CD14-positive monocyte (primary cell): ENCODE measurements around the gene LMO7. TPM values are rescaled to one million over a fixed set of nuclear protein-coding genes. Genes with fewer than 3 reads are reported as not detected.

Source experiments
- DNase-seq, 3 donors: peaks; one replicate each; pipeline ENCODE4 v3.0.0-alpha.2; 2011 to 2022
- H2AFZ ChIP-seq: 2 replicates; pipeline ENCODE4 v1.6.0; 2012; ENCODE audit warnings: mild to moderate bottlenecking, low read depth, low read length, inconsistent platforms; ENCODE audit not compliant: insufficient read depth, poor library complexity, severe bottlenecking
- H3K27ac ChIP-seq, 2 donors: 1 replicate in 1 of 2; 2 replicates in 1 of 2; pipeline ENCODE4 v1.5.1; 2012 to 2013; ENCODE audit warnings: low read length in 2 of 2, control low read depth in 1 of 2, inconsistent platforms in 1 of 2, low read depth in 1 of 2, mild to moderate bottlenecking in 1 of 2
- H3K27me3 ChIP-seq, 2 donors: one replicate each; pipeline versions ENCODE4 v1.6.0 to v1.6.1; 2011 to 2013; ENCODE audit warnings: low read length in 2 of 2; ENCODE audit not compliant: control insufficient read depth in 2 of 2, insufficient read depth in 2 of 2
- H3K36me3 ChIP-seq, 2 donors: replicated peaks in 1 of 2; 1 replicate in 1 of 2; 2 replicates in 1 of 2; pipeline versions ENCODE4 v1.5.1 to v1.6.1; 2012 to 2013; ENCODE audit warnings: low read length in 2 of 2, control low read depth in 1 of 2, inconsistent platforms in 1 of 2, mild to moderate bottlenecking in 1 of 2; ENCODE audit not compliant: insufficient read depth in 2 of 2, control insufficient read depth in 1 of 2
- H3K4me1 ChIP-seq, 2 donors: 1 replicate in 1 of 2; 2 replicates in 1 of 2; pipeline versions ENCODE4 v1.5.1 to v1.6.1; 2012 to 2013; ENCODE audit warnings: low read length in 2 of 2, control low read depth in 1 of 2, inconsistent platforms in 1 of 2, mild to moderate bottlenecking in 1 of 2, moderate library complexity in 1 of 2; ENCODE audit not compliant: insufficient read depth in 2 of 2, control insufficient read depth in 1 of 2
- H3K4me2 ChIP-seq: replicated peaks from 2 replicates; pipeline ENCODE3; 2012; ENCODE audit warnings: low read length, moderate library complexity, mild to moderate bottlenecking; ENCODE audit not compliant: poor library complexity, severe bottlenecking; ENCODE audit errors: extremely low read depth
- H3K4me3 ChIP-seq, 3 experiments: fragments of 200-600 bp in 1 of 3; sonication (generic) in 1 of 3; replicated peaks in 1 of 3; 1 replicate in 2 of 3; 2 replicates in 1 of 3; pipeline ENCODE4 v1.5.1; 2011 to 2013; ENCODE audit warnings: low read length in 3 of 3, mild to moderate bottlenecking in 3 of 3, control low read depth in 2 of 3, low read depth in 2 of 3, inconsistent platforms in 1 of 3, moderate library complexity in 1 of 3
- H3K79me2 ChIP-seq: 2 replicates; pipeline ENCODE4 v1.6.0; 2012; ENCODE audit warnings: mild to moderate bottlenecking, control low read depth, inconsistent platforms, low read length, moderate library complexity; ENCODE audit not compliant: insufficient read depth
- H3K9ac ChIP-seq: 2 replicates; pipeline ENCODE4 v1.6.0; 2017; ENCODE audit warnings: low read length, mild to moderate bottlenecking; ENCODE audit not compliant: insufficient read depth, poor library complexity, severe bottlenecking
- H3K9me3 ChIP-seq, 2 donors: replicated peaks in 1 of 2; 1 replicate in 1 of 2; 2 replicates in 1 of 2; pipeline versions ENCODE4 v1.5.1 to v1.6.1; 2012 to 2013; ENCODE audit warnings: low read length in 2 of 2, control low read depth in 1 of 2; ENCODE audit not compliant: control insufficient read depth in 1 of 2, insufficient read depth in 1 of 2
- H4K20me1 ChIP-seq: 2 replicates; pipeline ENCODE4 v1.6.0; 2012; ENCODE audit warnings: mild to moderate bottlenecking, low read length, control low read depth, moderate library complexity; ENCODE audit not compliant: insufficient read depth
- H3K27ac Mint-ChIP-seq, 7 donors: one replicate each; pipeline ENCODE4 v1.8.0; 2020; ENCODE audit warnings: mild to moderate bottlenecking in 7 of 7, mixed read lengths in 7 of 7, moderate library complexity in 6 of 7, inconsistent platforms in 2 of 7
- H3K27me3 Mint-ChIP-seq, 3 donors: one replicate each; pipeline ENCODE4 v1.8.0; 2021 to 2022; ENCODE audit warnings: low read depth in 3 of 3, mild to moderate bottlenecking in 3 of 3, mixed read lengths in 3 of 3, moderate library complexity in 3 of 3, inconsistent platforms in 1 of 3
- H3K36me3 Mint-ChIP-seq, 2 donors: one replicate each; pipeline ENCODE4 v1.8.0; 2020; ENCODE audit warnings: mixed read lengths in 2 of 2, inconsistent platforms in 1 of 2, mild to moderate bottlenecking in 1 of 2
- H3K4me1 Mint-ChIP-seq: one replicate; pipeline ENCODE4 v1.8.0; 2020; ENCODE audit warnings: mild to moderate bottlenecking, mixed read lengths
- H3K4me3 Mint-ChIP-seq, 2 donors: one replicate each; pipeline ENCODE4 v1.8.0; 2020; ENCODE audit warnings: mild to moderate bottlenecking in 2 of 2, mixed read lengths in 2 of 2, moderate library complexity in 1 of 2
- H3K9me3 Mint-ChIP-seq, 7 donors: one replicate each; pipeline ENCODE4 v1.8.0; 2020 to 2022; ENCODE audit warnings: mixed read lengths in 7 of 7, mild to moderate bottlenecking in 6 of 7, moderate library complexity in 6 of 7, inconsistent platforms in 2 of 7
- WGBS: methylation state at CpG from one replicate; pipeline ENCODE4 v1.1.5; 2013; ENCODE audit warnings: missing lambda C conversion rate; ENCODE audit not compliant: insufficient coverage; 5-methylcytosine and 5-hydroxymethylcytosine counted together
- intact Hi-C, 2 donors: fragments of 100-400 bp; cut with micrococcal nuclease; formaldehyde crosslinking; loops; one replicate each; pipeline versions ENCODE4 v1.15.0 to v1.15.1; 2023
- polyA plus RNA-seq, 3 donors: library from polyadenylated mRNA; depleted of rRNA in 1 of 3; unstranded in 2 of 3; stranded (reverse) in 1 of 3; fragments of 300-500 nt in 2 of 3; fragments of >200 nt in 1 of 3; fragmentation: Illumina TruSeq in 2 of 3; gene quantifications; 1 replicate in 2 of 3; 2 replicates in 1 of 3; pipeline ENCODE4 v1.2.3, GENCODE V29; 2012 to 2021
- TF ChIP-seq, protein P1 (sequence below): fragments of 200-600 bp; IDR thresholded peaks from one replicate; pipeline ENCODE4 v1.8.0; 2022; ENCODE audit warnings: antibody characterized with exemption, mild to moderate bottlenecking

The LMO7 gene
- polyA plus RNA-seq, 3 donors: 0.79 to 1.6 (median 0.90) TPM

DNA sequence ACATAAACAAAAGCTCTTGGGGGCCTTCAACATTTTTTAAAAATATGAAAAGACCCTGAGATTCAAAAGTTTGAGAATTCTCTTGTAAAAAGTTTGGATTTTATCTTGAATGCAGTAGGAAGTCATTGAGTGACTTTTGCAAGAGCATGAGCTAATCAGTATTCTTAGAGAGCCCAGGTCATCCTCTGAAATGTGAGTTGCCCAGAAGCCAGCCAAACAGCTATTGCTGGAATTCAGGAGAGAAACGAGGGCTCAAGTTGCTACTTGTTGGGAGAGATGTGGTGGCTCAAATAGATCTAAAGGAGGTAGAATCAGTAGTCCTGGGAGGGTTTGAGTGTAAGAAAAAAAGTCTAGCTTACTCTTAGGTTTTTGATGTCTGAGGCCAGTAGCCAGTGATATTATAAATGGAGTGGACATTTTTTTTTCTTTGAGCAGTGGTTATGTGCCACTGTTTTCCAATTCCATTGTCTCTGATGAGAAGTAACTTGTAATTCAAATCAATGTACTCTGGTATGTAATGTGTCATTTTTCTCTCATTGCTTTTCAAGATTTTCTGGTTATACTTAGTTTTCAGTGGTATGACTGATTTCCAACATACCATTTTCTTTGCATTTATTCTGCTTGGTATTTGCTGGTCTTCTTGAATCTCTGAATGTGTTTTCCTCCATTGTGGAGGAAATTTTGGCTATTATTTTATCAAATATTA, 30.7 kb downstream of the LMO7 start:
- Mint-ChIP-seq H3K36me3 (no peaks in the 10 kb centered on the region), H3K9me3 (peaks cover 0 to 6% (median 3%) of the 10 kb centered on the region in 7 donors), H3K4me3 (no peak overlapping the region), H3K27me3 (no peaks in the 10 kb centered on the region), H3K27ac (no peak overlapping the region), H3K4me1 (no peaks in the 10 kb centered on the region)
- TF ChIP-seq, protein P1, sequence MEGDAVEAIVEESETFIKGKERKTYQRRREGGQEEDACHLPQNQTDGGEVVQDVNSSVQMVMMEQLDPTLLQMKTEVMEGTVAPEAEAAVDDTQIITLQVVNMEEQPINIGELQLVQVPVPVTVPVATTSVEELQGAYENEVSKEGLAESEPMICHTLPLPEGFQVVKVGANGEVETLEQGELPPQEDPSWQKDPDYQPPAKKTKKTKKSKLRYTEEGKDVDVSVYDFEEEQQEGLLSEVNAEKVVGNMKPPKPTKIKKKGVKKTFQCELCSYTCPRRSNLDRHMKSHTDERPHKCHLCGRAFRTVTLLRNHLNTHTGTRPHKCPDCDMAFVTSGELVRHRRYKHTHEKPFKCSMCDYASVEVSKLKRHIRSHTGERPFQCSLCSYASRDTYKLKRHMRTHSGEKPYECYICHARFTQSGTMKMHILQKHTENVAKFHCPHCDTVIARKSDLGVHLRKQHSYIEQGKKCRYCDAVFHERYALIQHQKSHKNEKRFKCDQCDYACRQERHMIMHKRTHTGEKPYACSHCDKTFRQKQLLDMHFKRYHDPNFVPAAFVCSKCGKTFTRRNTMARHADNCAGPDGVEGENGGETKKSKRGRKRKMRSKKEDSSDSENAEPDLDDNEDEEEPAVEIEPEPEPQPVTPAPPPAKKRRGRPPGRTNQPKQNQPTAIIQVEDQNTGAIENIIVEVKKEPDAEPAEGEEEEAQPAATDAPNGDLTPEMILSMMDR: no peak
- no peak overlapping the region for H3K4me3 ChIP-seq
- H3K9ac ChIP-seq: no peak overlapping the region
- intact Hi-C loops: no loop called here
- DNase-seq: no peak
- no peak overlapping the region for H3K27ac ChIP-seq
- no peaks in the 10 kb centered on the region for H3K4me1 ChIP-seq
- H3K4me2 ChIP-seq: no peak overlapping the region
- WGBS: 90% methylated on average over 1 of the region's 1 CpG
- H4K20me1 ChIP-seq: no peaks in the 10 kb centered on the region
- H3K27me3 ChIP-seq: no peaks in the 10 kb centered on the region
- H3K36me3 ChIP-seq: no peaks in the 10 kb centered on the region
- no peaks in the 10 kb centered on the region for H3K9me3 ChIP-seq
- H2AFZ ChIP-seq: no peak overlapping the region
- H3K79me2 ChIP-seq: no peaks in the 10 kb centered on the region

DNA sequence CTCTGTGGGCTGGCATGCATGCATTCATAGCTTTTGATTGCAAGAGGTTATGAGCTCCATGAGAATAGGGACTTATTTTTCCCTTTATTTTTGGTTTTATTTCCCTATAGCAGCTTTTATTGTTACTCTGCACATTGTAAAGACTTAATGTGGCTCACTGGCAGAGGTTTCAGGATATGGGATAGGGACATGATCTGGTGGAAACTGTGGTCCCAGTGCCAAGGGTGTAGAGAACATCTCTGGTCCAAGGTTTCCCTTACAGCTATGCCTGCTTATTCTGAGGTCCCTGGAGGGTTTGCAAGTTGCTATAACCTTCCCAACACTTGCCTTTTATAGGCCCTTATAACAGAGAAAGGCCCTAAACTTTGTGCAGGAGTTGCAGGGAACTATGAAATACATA, 33.6 kb downstream of the LMO7 start:
- H3K4me1 ChIP-seq: no peaks in the 10 kb centered on the region
- H4K20me1 ChIP-seq: no peaks in the 10 kb centered on the region
- DNase-seq: no peak
- Mint-ChIP-seq H3K4me1 (no peaks in the 10 kb centered on the region), H3K27ac (no peak overlapping the region), H3K9me3 (peaks cover 0 to 6% (median 0%) of the 10 kb centered on the region in 7 donors), H3K27me3 (peaks cover 0 to 1% (median 0%) of the 10 kb centered on the region in 3 donors), H3K36me3 (no peaks in the 10 kb centered on the region), H3K4me3 (no peak overlapping the region)
- no peak overlapping the region for H3K9ac ChIP-seq
- H2AFZ ChIP-seq: no peak overlapping the region
- H3K4me3 ChIP-seq: no peak overlapping the region
- no peaks in the 10 kb centered on the region for H3K36me3 ChIP-seq
- H3K9me3 ChIP-seq: no peaks in the 10 kb centered on the region
- intact Hi-C loops: no loop called here
- no peaks in the 10 kb centered on the region for H3K27me3 ChIP-seq
- H3K4me2 ChIP-seq: no peak overlapping the region
- TF ChIP-seq, protein P1: no peak
- no peak overlapping the region for H3K27ac ChIP-seq
- no peaks in the 10 kb centered on the region for H3K79me2 ChIP-seq
